H1 (cell line): Measurements from ENCODE around the gene RARB. TPM values are rescaled to one million over a fixed set of nuclear protein-coding genes. Genes with fewer than 3 reads are reported as not detected.

Experiments used
- CTCF ChIA-PET: fragments of 300-600 bp; sonication (Branson Sonifier 250); formaldehyde crosslinking; loops from one replicate; lab custom pipeline; 2021; ENCODE audit not compliant: partially characterized antibody; lab: Charles Lee
- POLR2A ChIA-PET: fragments of 300-600 bp; sonication (Branson Sonifier 250); formaldehyde crosslinking; loops from one replicate; lab custom pipeline; 2021; ENCODE audit warnings: inconsistent platforms; ENCODE audit not compliant: partially characterized antibody; lab: Charles Lee
- DNase-seq, 2 experiments: peaks; one replicate each; pipeline versions ENCODE4 v3.0.0 to v3.0.0-alpha.2; 2010 to 2022; ENCODE audit warnings: low spot score in 2 of 2, low read depth in 1 of 2, mixed read lengths in 1 of 2
- FAIRE-seq: peaks from 2 replicates; lab custom pipeline; 2011; peaks lifted over from hg19 to GRCh38; lab: Jason Lieb, UNC
- H2AFZ ChIP-seq: 2 replicates; pipeline ENCODE4 v1.8.1; 2012; ENCODE audit warnings: low read length, inconsistent platforms
- H2AK5ac ChIP-seq: 2 replicates; pipeline ENCODE4 v1.6.1; 2013; ENCODE audit warnings: low read depth, low read length
- H2BK120ac ChIP-seq: replicated peaks from 2 replicates; pipeline ENCODE3; 2013; ENCODE audit warnings: low read depth, low read length, inconsistent platforms
- H2BK12ac ChIP-seq: 2 replicates; pipeline ENCODE4 v1.6.1; 2013; ENCODE audit warnings: low read depth, low read length
- H2BK15ac ChIP-seq: 2 replicates; pipeline ENCODE4 v1.6.1; 2013; ENCODE audit warnings: low read length
- H2BK20ac ChIP-seq: 2 replicates; pipeline ENCODE4 v1.6.1; 2013; ENCODE audit warnings: low read length
- H2BK5ac ChIP-seq: 2 replicates; pipeline ENCODE4 v1.6.1; 2013; ENCODE audit warnings: low read depth, low read length
- H3K14ac ChIP-seq: 2 replicates; pipeline ENCODE4 v1.6.1; 2013; ENCODE audit warnings: inconsistent platforms; ENCODE audit not compliant: insufficient read length
- H3K18ac ChIP-seq: 2 replicates; pipeline ENCODE4 v1.6.1; 2013; ENCODE audit warnings: low read length; ENCODE audit errors: extremely low read depth
- H3K23ac ChIP-seq: 2 replicates; pipeline ENCODE4 v1.6.1; 2013; ENCODE audit warnings: inconsistent platforms; ENCODE audit not compliant: insufficient read length
- H3K23me2 ChIP-seq: 2 replicates; pipeline ENCODE4 v1.6.1; 2013; ENCODE audit warnings: low read depth, low read length
- H3K27ac ChIP-seq: 2 replicates; pipeline ENCODE4 v1.6.1; 2011; ENCODE audit warnings: low read depth, low read length, inconsistent platforms
- H3K27me3 ChIP-seq, 4 experiments: replicated peaks in 1 of 4; 1 replicate in 1 of 4; 2 replicates in 3 of 4; pipeline versions ENCODE4 v1.6.1 to v1.8.1; 2011 to 2013; ENCODE audit warnings: low read length in 3 of 4, mild to moderate bottlenecking in 3 of 4, inconsistent platforms in 2 of 4, mixed read lengths in 2 of 4, moderate library complexity in 1 of 4; ENCODE audit not compliant: control insufficient read depth in 3 of 4, insufficient read depth in 3 of 4; ENCODE audit errors: extremely low read depth in 1 of 4
- H3K36me3 ChIP-seq, 4 experiments: 2 replicates each; pipeline versions ENCODE4 v1.6.1 to v1.8.1; 2011 to 2013; ENCODE audit warnings: mild to moderate bottlenecking in 4 of 4, low read length in 3 of 4, moderate library complexity in 2 of 4, control low read depth in 1 of 4, inconsistent platforms in 1 of 4; ENCODE audit not compliant: insufficient read depth in 4 of 4, control insufficient read depth in 2 of 4
- H3K4ac ChIP-seq: replicated peaks from 2 replicates; pipeline ENCODE3; 2013; ENCODE audit warnings: low read length, low read depth, mixed read lengths, inconsistent platforms; ENCODE audit not compliant: insufficient read length
- H3K4me1 ChIP-seq, 4 experiments: replicated peaks in 1 of 4; 1 replicate in 1 of 4; 2 replicates in 3 of 4; pipeline versions ENCODE4 v1.6.1 to v1.8.1; 2011 to 2013; ENCODE audit warnings: low read length in 3 of 4, inconsistent platforms in 2 of 4, mixed read lengths in 1 of 4; ENCODE audit not compliant: insufficient read depth in 4 of 4, control insufficient read depth in 3 of 4
- H3K4me2 ChIP-seq, 2 experiments: 2 replicates each; pipeline versions ENCODE4 v1.6.1 to v1.8.1; 2011 to 2013; ENCODE audit warnings: low read depth in 2 of 2, low read length in 2 of 2, control low read depth in 1 of 2, inconsistent platforms in 1 of 2, mild to moderate bottlenecking in 1 of 2; ENCODE audit not compliant: insufficient read depth in 1 of 2
- H3K4me3 ChIP-seq, 4 experiments: fragments of 200-600, 300-600 bp in 1 of 4; sonication (generic), shearing (Covaris generic), sonication (Bioruptor Twin) in 1 of 4; 2 replicates each; pipeline versions ENCODE4 v1.5.1 to v1.8.1; 2011 to 2016; ENCODE audit warnings: low read length in 4 of 4, low read depth in 3 of 4, control low read depth in 2 of 4, inconsistent platforms in 2 of 4, mild to moderate bottlenecking in 2 of 4, mixed read lengths in 1 of 4, moderate library complexity in 1 of 4; ENCODE audit not compliant: insufficient read depth in 2 of 4; ENCODE audit errors: extremely low read depth in 1 of 4
- H3K56ac ChIP-seq: replicated peaks from 2 replicates; pipeline ENCODE3; 2013; ENCODE audit warnings: low read depth, mild to moderate bottlenecking, mixed read lengths, low read length, inconsistent platforms; ENCODE audit not compliant: insufficient read length
- H3K79me1 ChIP-seq: 2 replicates; pipeline ENCODE4 v1.6.1; 2013; ENCODE audit warnings: low read depth, low read length, control low read depth
- H3K79me2 ChIP-seq, 2 experiments: 2 replicates each; pipeline versions ENCODE4 v1.6.1 to v1.8.1; 2012 to 2013; ENCODE audit warnings: low read length in 2 of 2, mild to moderate bottlenecking in 2 of 2, inconsistent platforms in 1 of 2; ENCODE audit not compliant: insufficient read depth in 2 of 2, control insufficient read depth in 1 of 2
- H3K9ac ChIP-seq, 4 experiments: replicated peaks in 1 of 4; 1 replicate in 1 of 4; 2 replicates in 3 of 4; pipeline versions ENCODE4 v1.6.1 to v1.8.1; 2011 to 2013; ENCODE audit warnings: low read depth in 3 of 4, low read length in 3 of 4, control low read depth in 2 of 4, mild to moderate bottlenecking in 2 of 4, moderate library complexity in 2 of 4, inconsistent platforms in 1 of 4; ENCODE audit errors: extremely low read depth in 1 of 4
- H3K9me3 ChIP-seq, 2 experiments: 2 replicates each; pipeline versions ENCODE4 v1.6.1 to v1.8.1; 2012 to 2013; ENCODE audit warnings: mild to moderate bottlenecking in 2 of 2, moderate library complexity in 2 of 2, control low read depth in 1 of 2, inconsistent platforms in 1 of 2, low read depth in 1 of 2, low read length in 1 of 2, mixed read lengths in 1 of 2; ENCODE audit not compliant: insufficient read depth in 2 of 2
- H4K20me1 ChIP-seq, 2 experiments: replicated peaks in 1 of 2; 2 replicates each; pipeline versions ENCODE3 to v1.8.1; 2011 to 2013; ENCODE audit warnings: inconsistent platforms in 2 of 2, low read length in 2 of 2, mild to moderate bottlenecking in 1 of 2; ENCODE audit not compliant: insufficient read depth in 2 of 2, control insufficient read depth in 1 of 2
- H4K5ac ChIP-seq: 2 replicates; pipeline ENCODE4 v1.6.1; 2013; ENCODE audit warnings: low read length, low read depth, mixed read lengths, inconsistent platforms; ENCODE audit not compliant: insufficient read length
- H4K8ac ChIP-seq: 2 replicates; pipeline ENCODE4 v1.8.0; 2013; ENCODE audit warnings: mild to moderate bottlenecking, moderate library complexity, low read length, inconsistent platforms; ENCODE audit not compliant: insufficient read depth; ENCODE audit errors: extremely low read depth
- H4K91ac ChIP-seq: replicated peaks from 2 replicates; pipeline ENCODE3; 2013; ENCODE audit warnings: low read length, mixed read lengths, inconsistent platforms; ENCODE audit not compliant: insufficient read length
- BCL11A ChIP-seq, 2 experiments: IDR thresholded peaks; one replicate each; pipeline ENCODE4 v1.6.1; 2011; ENCODE audit warnings: low read depth in 2 of 2, low read length in 2 of 2, mild to moderate bottlenecking in 2 of 2
- CHD1 ChIP-seq: IDR thresholded peaks from 2 replicates; pipeline ENCODE4 v1.6.1; 2012; ENCODE audit warnings: low read depth, low read length, improper control_type of control experiment
- EP300 ChIP-seq, 2 experiments: IDR thresholded peaks; 1 replicate in 1 of 2; 2 replicates in 1 of 2; pipeline ENCODE4 v1.6.1; 2011 to 2012; ENCODE audit warnings: low read depth in 2 of 2, low read length in 2 of 2, mild to moderate bottlenecking in 2 of 2, borderline replicate concordance in 1 of 2, inconsistent platforms in 1 of 2, moderate library complexity in 1 of 2
- HDAC2 ChIP-seq, 2 experiments: fragments of 300-600 bp in 1 of 2; sonication (generic) in 1 of 2; IDR thresholded peaks; 2 replicates each; pipeline ENCODE4 v1.6.1; 2011 to 2012; ENCODE audit warnings: low read depth in 2 of 2, low read length in 2 of 2, mild to moderate bottlenecking in 2 of 2, moderate library complexity in 2 of 2, borderline replicate concordance in 1 of 2, inconsistent platforms in 1 of 2
- MAFK ChIP-seq: IDR thresholded peaks from 2 replicates; pipeline ENCODE4 v1.6.1; 2012; ENCODE audit warnings: low read depth, mild to moderate bottlenecking, improper control_type of control experiment, low read length
- MAX ChIP-seq: IDR thresholded peaks from 2 replicates; pipeline ENCODE4 v1.6.1; 2012; ENCODE audit warnings: inconsistent platforms
- TCF12 ChIP-seq: IDR thresholded peaks from 2 replicates; pipeline ENCODE4 v1.6.1; 2011; ENCODE audit warnings: low read depth, mild to moderate bottlenecking, low read length
- WGBS, 2 experiments: shearing (Covaris generic) in 1 of 2; methylation state at CpG; one replicate each; pipeline versions ENCODE4 v1.1.6 to v1.1.7; 2013 to 2015; ENCODE audit warnings: low lambda C conversion rate in 2 of 2, mixed read lengths in 2 of 2, inconsistent platforms in 1 of 2, low coverage in 1 of 2, missing lambda C conversion rate in 1 of 2; ENCODE audit not compliant: insufficient replicate concordance in 2 of 2, insufficient coverage in 1 of 2, insufficient read length in 1 of 2; ENCODE audit errors: extremely low coverage in 1 of 2, missing lambda C conversion rate in 1 of 2; 5-methylcytosine and 5-hydroxymethylcytosine counted together
- polyA plus RNA-seq, 7 experiments: library from polyadenylated mRNA; depleted of rRNA in 3 of 7; stranded (reverse) in 5 of 7; unstranded in 2 of 7; fragments of >200 nt in 5 of 7; fragments of 200-250 nt in 2 of 7; gene quantifications; 1 replicate in 5 of 7; 2 replicates in 1 of 7; 4 replicates in 1 of 7; pipeline versions ENCODE4 v1.2.1 to v1.2.3, GENCODE V29; 2011 to 2013; ENCODE audit warnings: missing spikeins in 2 of 7, mixed read lengths in 2 of 7
- total RNA-seq: library from RNA; stranded (reverse); fragmentation: NEBNext Ultra II Directional; extraction: Animal tissue kit (Norgen Biotek cat#: 25700); gene quantifications from 2 replicates; pipeline ENCODE4 v1.2.1, GENCODE V29; 2021

RARB gene
- total and polyA plus RNA-seq, 2 of the 8 experiments (the other 6 are each of a cell fraction or from before 2014, with no cell fraction given), result 0.15 to 0.22 TPM

- no peak overlapping the region for H3K9ac ChIP-seq
- no peaks in the 10 kb centered on the region for H3K27me3 ChIP-seq
- H2AK5ac ChIP-seq, result no peak overlapping the region
- no peaks in the 10 kb centered on the region for H4K20me1 ChIP-seq
- no peak overlapping the region for H2BK20ac ChIP-seq
- H4K5ac ChIP-seq, result no peak overlapping the region
- no peak overlapping the region for H3K18ac ChIP-seq
- H2AFZ ChIP-seq, result no peak overlapping the region
- no peak overlapping the region for H4K91ac ChIP-seq
- TF ChIP-seq HDAC2 (IDR thresholded peaks at IDR 0.05; ENCODE audit: borderline replicate concordance in 1 of 2, low read depth in 2 of 2, low read length in 2 of 2) (no peak), MAFK (no peak), CHD1 (no peak), BCL11A (IDR thresholded peaks at IDR 0.05; ENCODE audit: low read depth in 2 of 2, low read length in 2 of 2) (no peak), EP300 (IDR thresholded peaks at IDR 0.05; ENCODE audit: borderline replicate concordance in 1 of 2, low read depth in 2 of 2, low read length in 2 of 2) (no peak), TCF12 (no peak), MAX (no peak)
- TF ChIP-seq, all 59 proteins: peak for 0
- no peak overlapping the region for H2BK5ac ChIP-seq
- H3K4ac ChIP-seq, result no peak overlapping the region
- FAIRE-seq (no peak), DNase-seq (no peak)
- no peaks in the 10 kb centered on the region for H3K23me2 ChIP-seq
- H3K79me1 ChIP-seq, result no peaks in the 10 kb centered on the region
- no peak overlapping the region for H2BK120ac ChIP-seq
- no peak overlapping the region for H2BK12ac ChIP-seq
- H3K14ac ChIP-seq, result no peak overlapping the region
- no peak overlapping the region for H4K8ac ChIP-seq
- WGBS, 2 experiments, result 87% methylated on average over 2 of the region's 2 CpGs; no CpG with 5 or more reads in 1 of the 2 experiments
- H3K79me2 ChIP-seq, result no peaks in the 10 kb centered on the region
- H3K36me3 ChIP-seq, result no peaks in the 10 kb centered on the region
- no peak overlapping the region for H3K27ac ChIP-seq
- H3K4me1 ChIP-seq, result no peaks in the 10 kb centered on the region
- no peak overlapping the region for H3K56ac ChIP-seq
- H3K4me2 ChIP-seq, result no peak overlapping the region
- CTCF ChIA-PET, result interaction anchor here (0.5 to 1.9 kb wide), 14 partner anchors 8 to 436 kb away, joined by 3 to 10 read pairs (median 4); no protein-coding TSS in a partner anchor
- H3K9me3 ChIP-seq, result no peaks in the 10 kb centered on the region
- POLR2A ChIA-PET, result no interaction called here
- H2BK15ac ChIP-seq, result no peak overlapping the region
- H3K4me3 ChIP-seq, result no peak overlapping the region
- H3K23ac ChIP-seq, result no peak overlapping the region
These were observed 41.5 kb downstream of the RARB start for GRCh38 chr3:25469558-25469957.
